Lower lobe of right lung (tissue), 2 donors: ENCODE data around the gene NET1. TPM values are rescaled to one million over a fixed set of nuclear protein-coding genes. Genes with fewer than 3 reads are reported as not detected.
A peak's percentile ranks its signal among the peaks of the same experiment; 100 is the strongest.

Source experiments
- ATAC-seq, 2 donors: fragments of 200-7000 bp; cut with Tn5 transposase; one replicate each; pipeline ENCODE4 v1.9.1; 2020 to 2022; ENCODE audit warnings: mild to moderate bottlenecking in 2 of 2, moderate library complexity in 2 of 2
- DNase-seq: peaks from one replicate; pipeline ENCODE4 v3.0.0-alpha.2; 2020
- H3K27ac ChIP-seq: fragments of 200-600 bp; one replicate; pipeline ENCODE4 v1.8.0; 2022
- H3K27me3 ChIP-seq: fragments of 200-600 bp; one replicate; pipeline ENCODE4 v1.8.0; 2022; ENCODE audit warnings: low read depth
- H3K36me3 ChIP-seq: fragments of 200-600 bp; one replicate; pipeline ENCODE4 v1.8.0; 2022; ENCODE audit warnings: mild to moderate bottlenecking
- H3K4me1 ChIP-seq: fragments of 200-600 bp; one replicate; pipeline ENCODE4 v1.8.0; 2022
- H3K4me3 ChIP-seq: fragments of 200-600 bp; one replicate; pipeline ENCODE4 v1.8.0; 2022; ENCODE audit warnings: mild to moderate bottlenecking
- H3K9me3 ChIP-seq: fragments of 200-600 bp; one replicate; pipeline ENCODE4 v1.8.0; 2022
- intact Hi-C: fragments of 100-400 bp; cut with DNase I; formaldehyde crosslinking; loops from one replicate; pipeline ENCODE4 v1.11.0; 2022
- total RNA-seq: library from RNA; stranded (reverse); fragmentation: NEBNext Ultra II Directional; extraction: Animal tissue kit (Norgen Biotek cat#: 25700); gene quantifications from one replicate; pipeline ENCODE4 v1.2.1, GENCODE V29; 2021
- TF ChIP-seq, protein P1 (sequence below): fragments of 200-600 bp; IDR thresholded peaks from one replicate; pipeline ENCODE4 v1.8.0; 2022; ENCODE audit warnings: antibody characterized with exemption, mild to moderate bottlenecking
- donor health status: DM: no; HTN: yes; CAD: no; lungs with severe emphysema.

NET1 gene
- total RNA-seq, 1 donor from 2014 or later: 46.7 TPM

DNA sequence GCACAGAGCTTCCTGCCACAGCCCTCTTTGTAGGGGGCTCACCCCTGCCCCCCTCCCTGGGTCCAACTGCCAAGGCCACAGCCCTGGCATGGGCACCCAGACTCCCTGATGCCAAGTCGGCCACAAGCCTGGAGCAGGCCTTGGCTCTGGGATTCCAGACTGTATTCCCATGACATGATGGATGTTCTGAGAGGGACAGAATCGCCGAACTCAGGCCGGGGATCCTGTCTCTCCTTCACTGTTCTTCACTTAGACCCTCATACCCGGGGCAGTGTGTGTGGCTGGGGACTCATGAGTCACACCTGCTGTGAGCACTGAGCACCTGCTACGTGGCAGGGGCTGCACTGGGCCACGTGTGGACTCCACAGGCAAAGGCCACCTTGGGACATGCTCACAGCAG, 79.1 kb downstream of the NET1 start:
- Histone ChIP-seq H3K4me3 (no peak overlapping the region), H3K9me3 (no peaks in the 10 kb centered on the region), H3K4me1 (no peaks in the 10 kb centered on the region), H3K27ac (no peak overlapping the region), H3K27me3 (no peaks in the 10 kb centered on the region), H3K36me3 (no peaks in the 10 kb centered on the region)
- DNase-seq (no peak), ATAC-seq (no peak)
- TF ChIP-seq, protein P1, sequence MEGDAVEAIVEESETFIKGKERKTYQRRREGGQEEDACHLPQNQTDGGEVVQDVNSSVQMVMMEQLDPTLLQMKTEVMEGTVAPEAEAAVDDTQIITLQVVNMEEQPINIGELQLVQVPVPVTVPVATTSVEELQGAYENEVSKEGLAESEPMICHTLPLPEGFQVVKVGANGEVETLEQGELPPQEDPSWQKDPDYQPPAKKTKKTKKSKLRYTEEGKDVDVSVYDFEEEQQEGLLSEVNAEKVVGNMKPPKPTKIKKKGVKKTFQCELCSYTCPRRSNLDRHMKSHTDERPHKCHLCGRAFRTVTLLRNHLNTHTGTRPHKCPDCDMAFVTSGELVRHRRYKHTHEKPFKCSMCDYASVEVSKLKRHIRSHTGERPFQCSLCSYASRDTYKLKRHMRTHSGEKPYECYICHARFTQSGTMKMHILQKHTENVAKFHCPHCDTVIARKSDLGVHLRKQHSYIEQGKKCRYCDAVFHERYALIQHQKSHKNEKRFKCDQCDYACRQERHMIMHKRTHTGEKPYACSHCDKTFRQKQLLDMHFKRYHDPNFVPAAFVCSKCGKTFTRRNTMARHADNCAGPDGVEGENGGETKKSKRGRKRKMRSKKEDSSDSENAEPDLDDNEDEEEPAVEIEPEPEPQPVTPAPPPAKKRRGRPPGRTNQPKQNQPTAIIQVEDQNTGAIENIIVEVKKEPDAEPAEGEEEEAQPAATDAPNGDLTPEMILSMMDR: no peak
- intact Hi-C loops: no loop called here

DNA sequence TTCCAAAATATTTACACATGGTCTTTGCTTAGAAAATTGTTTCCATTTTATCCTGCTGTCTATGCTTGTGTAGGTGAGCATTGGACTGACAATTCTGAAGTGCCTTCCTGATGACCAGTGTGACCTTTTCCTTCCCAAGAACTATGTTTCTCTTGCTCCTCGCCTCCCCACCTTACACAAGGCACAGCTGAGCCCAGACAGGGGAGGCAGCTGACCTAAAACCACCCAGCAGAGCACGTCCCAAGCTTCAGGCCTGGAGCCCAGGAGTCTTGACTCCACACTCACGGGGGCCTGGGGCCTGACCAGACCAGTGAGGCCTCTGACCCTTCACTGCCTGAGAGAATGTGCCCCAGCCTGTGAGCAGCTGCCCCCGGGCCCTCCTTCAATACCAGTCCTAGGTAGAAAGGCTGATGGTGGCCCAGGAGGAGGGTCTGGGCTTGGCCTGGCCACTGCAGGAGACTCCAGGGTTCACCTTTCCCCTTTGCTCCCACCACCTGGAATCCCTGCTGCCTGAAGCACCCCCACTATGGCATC, 80.0 kb downstream of the NET1 start:
- intact Hi-C loops: no loop called here
- no peaks in the 10 kb centered on the region for H3K4me1 ChIP-seq
- ATAC-seq (no peak), DNase-seq (no peak)
- no peak overlapping the region for H3K4me3 ChIP-seq
- no peaks in the 10 kb centered on the region for H3K9me3 ChIP-seq
- no peaks in the 10 kb centered on the region for H3K27me3 ChIP-seq
- TF ChIP-seq, protein P1: no peak
- H3K27ac ChIP-seq: no peak overlapping the region
- no peaks in the 10 kb centered on the region for H3K36me3 ChIP-seq

DNA sequence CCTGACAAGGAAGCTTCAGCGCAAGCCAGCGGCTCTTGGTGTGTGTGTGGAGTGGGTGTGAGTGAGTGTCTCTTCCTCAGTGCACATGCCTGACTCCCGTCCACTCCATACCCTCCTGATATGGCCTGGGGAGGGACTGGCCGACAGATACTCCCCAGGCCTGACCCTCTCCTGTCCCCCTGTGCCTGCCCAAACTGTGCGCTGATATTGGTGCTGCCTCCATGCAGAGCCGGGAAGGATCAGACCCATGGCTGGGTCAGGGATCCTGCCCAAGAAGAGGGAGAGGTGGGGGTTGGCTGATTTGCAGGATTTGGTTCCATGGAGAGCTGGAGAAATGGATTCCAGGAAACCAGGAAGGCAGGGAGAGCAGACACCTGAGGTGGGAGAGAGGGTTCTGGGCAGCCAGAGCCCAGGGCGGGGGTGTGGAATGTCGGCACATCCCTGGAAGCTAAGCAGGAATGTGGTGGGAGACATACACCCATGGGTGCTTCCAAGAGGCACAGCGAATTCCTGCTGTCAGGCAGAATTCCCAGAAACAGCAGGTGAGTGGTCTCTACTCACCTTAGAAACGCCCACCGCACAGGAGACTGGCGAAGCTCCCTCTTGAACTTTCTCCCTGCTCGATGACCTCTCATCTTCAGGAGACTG, 80.7 kb downstream of the NET1 start:
- DNase-seq (no peak), ATAC-seq (no peak)
- no peaks in the 10 kb centered on the region for H3K9me3 ChIP-seq
- peak overlapping the region; percentile 18 for H3K27ac ChIP-seq
- intact Hi-C loops: no loop called here
- no peaks in the 10 kb centered on the region for H3K27me3 ChIP-seq
- TF ChIP-seq, protein P1: no peak
- no peak overlapping the region for H3K4me3 ChIP-seq
- H3K36me3 ChIP-seq: no peaks in the 10 kb centered on the region
- no peaks in the 10 kb centered on the region for H3K4me1 ChIP-seq

DNA sequence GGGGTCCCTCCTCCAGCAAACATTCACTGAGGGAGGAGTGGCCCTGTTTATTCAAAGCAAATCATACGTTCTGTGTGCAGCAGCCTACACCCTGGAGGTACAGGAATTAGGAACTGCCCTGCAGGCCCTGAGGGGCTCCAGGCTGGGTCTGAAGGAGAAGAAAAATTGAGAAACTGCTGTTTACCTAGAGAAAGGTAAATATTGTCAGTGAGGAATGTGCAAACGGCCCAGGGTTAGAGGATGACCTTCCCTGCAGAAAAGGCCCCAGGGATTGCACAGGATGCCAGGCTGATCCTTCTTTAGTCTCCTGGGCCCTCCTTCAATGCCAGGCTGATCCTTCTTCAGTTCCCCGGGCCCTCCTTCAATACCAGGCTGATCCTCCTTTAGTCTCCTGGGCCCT, 81.3 kb downstream of the NET1 start:
- TF ChIP-seq, protein P1: no peak
- DNase-seq (no peak), ATAC-seq (peak in 1 of 2 donors; percentile 12)
- Histone ChIP-seq H3K27me3 (no peaks in the 10 kb centered on the region), H3K4me1 (no peaks in the 10 kb centered on the region), H3K27ac (peak overlapping the region; percentile 18), H3K36me3 (no peaks in the 10 kb centered on the region), H3K9me3 (no peaks in the 10 kb centered on the region), H3K4me3 (no peak overlapping the region)
- intact Hi-C loops: no loop called here

DNA sequence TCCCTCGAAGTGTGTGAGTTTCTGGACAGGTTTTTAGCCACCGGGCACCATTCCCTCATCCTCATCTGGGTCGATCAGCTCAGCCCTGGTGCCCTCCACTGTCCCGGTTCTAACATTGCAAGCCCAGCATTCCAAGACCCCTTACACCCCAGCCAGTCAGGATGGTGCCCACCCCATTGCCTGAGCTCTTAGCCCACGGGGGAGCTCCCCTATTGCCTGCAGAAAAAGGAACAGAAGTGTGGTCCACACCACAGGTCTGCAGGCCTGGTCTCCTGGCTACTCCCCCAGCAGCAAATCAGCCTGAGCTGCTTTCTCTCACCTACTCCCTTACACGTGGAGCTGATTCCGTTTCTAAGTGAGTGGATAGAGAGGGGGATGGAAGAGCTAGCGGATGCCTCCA, 82.3 kb downstream of the NET1 start:
- TF ChIP-seq, protein P1: no peak
- intact Hi-C loops: no loop called here
- Histone ChIP-seq H3K9me3 (no peaks in the 10 kb centered on the region), H3K4me1 (no peaks in the 10 kb centered on the region), H3K36me3 (no peaks in the 10 kb centered on the region), H3K27me3 (no peaks in the 10 kb centered on the region), H3K4me3 (no peak overlapping the region), H3K27ac (no peak overlapping the region)
- ATAC-seq (no peak), DNase-seq (no peak)
